B cell (primary cell): ENCODE data around the gene MGME1. TPM values are rescaled to one million over a fixed set of nuclear protein-coding genes. Genes with fewer than 3 reads are reported as not detected.

Source experiments
- ATAC-seq: fragments of 200-7000 bp; cut with Tn5 transposase; one replicate; pipeline ENCODE4 v1.10.0; 2021; ENCODE audit warnings: low read depth, mild to moderate bottlenecking, moderate number of reproducible peaks, moderate library complexity
- CTCF ChIA-PET: fragments of 350-600 bp; sonication (Branson Sonifier 250); formaldehyde crosslinking; loops from one replicate; lab custom pipeline; 2021; ENCODE audit warnings: antibody characterized with exemption, inconsistent platforms; lab: Charles Lee
- POLR2A ChIA-PET: fragments of 350-600 bp; sonication (Branson Sonifier 250); formaldehyde crosslinking; loops from one replicate; lab custom pipeline; 2021; ENCODE audit warnings: antibody characterized with exemption; lab: Charles Lee
- DNase-seq: peaks from one replicate; pipeline ENCODE4 v3.0.0; 2013
- H2AFZ ChIP-seq: 2 replicates; pipeline ENCODE4 v1.6.1; 2012; ENCODE audit warnings: mild to moderate bottlenecking, low read depth, low read length; ENCODE audit not compliant: insufficient read depth, poor library complexity, severe bottlenecking
- H3K27ac ChIP-seq, 2 donors: 1 replicate in 1 of 2; 2 replicates in 1 of 2; pipeline ENCODE4 v1.5.1; 2012 to 2013; ENCODE audit warnings: low read length in 2 of 2, mild to moderate bottlenecking in 2 of 2, moderate library complexity in 1 of 2
- H3K27me3 ChIP-seq, 4 experiments: fragments of 200-600 bp in 1 of 4; sonication (generic) in 1 of 4; replicated peaks in 1 of 4; 1 replicate in 2 of 4; 2 replicates in 2 of 4; pipeline versions ENCODE4 v1.6.1 to v1.7.0; 2013 to 2016; ENCODE audit warnings: low read length in 3 of 4, mild to moderate bottlenecking in 2 of 4, mixed read lengths in 1 of 4, moderate library complexity in 1 of 4; ENCODE audit not compliant: insufficient read depth in 4 of 4, control insufficient read depth in 3 of 4; ENCODE audit errors: control extremely low read depth in 1 of 4
- H3K36me3 ChIP-seq, 2 experiments: replicated peaks in 1 of 2; 1 replicate in 1 of 2; 2 replicates in 1 of 2; pipeline versions ENCODE4 v1.6.1 to v1.7.1; 2013; ENCODE audit warnings: low read length in 1 of 2; ENCODE audit not compliant: insufficient read depth in 2 of 2, control insufficient read depth in 1 of 2; ENCODE audit errors: control extremely low read depth in 1 of 2, extremely low read depth in 1 of 2
- H3K4me1 ChIP-seq, 2 donors: fragments of 200-600 bp in 1 of 2; sonication (generic) in 1 of 2; 1 replicate in 1 of 2; 2 replicates in 1 of 2; pipeline versions ENCODE4 v1.5.1 to v1.6.1; 2013 to 2017; ENCODE audit warnings: low read length in 2 of 2; ENCODE audit not compliant: control insufficient read depth in 2 of 2, insufficient read depth in 2 of 2
- H3K4me2 ChIP-seq: replicated peaks from 2 replicates; pipeline ENCODE3; 2012; ENCODE audit warnings: mild to moderate bottlenecking, low read depth, low read length; ENCODE audit not compliant: poor library complexity, severe bottlenecking
- H3K4me3 ChIP-seq, 5 experiments: fragments of 200-600 bp in 1 of 5; sonication (generic) in 1 of 5; 1 replicate in 3 of 5; 2 replicates in 2 of 5; pipeline versions ENCODE4 v1.5.1 to v1.7.0; 2011 to 2016; ENCODE audit warnings: low read length in 4 of 5, mild to moderate bottlenecking in 4 of 5, low read depth in 2 of 5, control low read depth in 1 of 5, moderate library complexity in 1 of 5; ENCODE audit not compliant: insufficient read depth in 1 of 5; ENCODE audit errors: control extremely low read depth in 1 of 5, extremely low read depth in 1 of 5
- H3K79me2 ChIP-seq: fragments of 200-600 bp; sonication (generic); one replicate; pipeline ENCODE4 v1.6.0; 2016; ENCODE audit warnings: low read length; ENCODE audit not compliant: control insufficient read depth, insufficient read depth
- H3K9ac ChIP-seq: fragments of 200-600 bp; sonication (generic); 2 replicates; pipeline ENCODE4 v1.6.1; 2017; ENCODE audit warnings: mild to moderate bottlenecking, low read length, moderate library complexity
- H3K9me3 ChIP-seq, 3 donors: one replicate each; pipeline versions ENCODE4 v1.6.1 to v1.7.1; 2013; ENCODE audit warnings: low read length in 2 of 3; ENCODE audit not compliant: control insufficient read depth in 2 of 3, insufficient read depth in 1 of 3; ENCODE audit errors: control extremely low read depth in 1 of 3
- H4K20me1 ChIP-seq: 2 replicates; pipeline ENCODE4 v1.6.0; 2012; ENCODE audit warnings: mild to moderate bottlenecking, low read length; ENCODE audit not compliant: insufficient read depth, control insufficient read depth, poor library complexity, severe bottlenecking
- H3K27ac Mint-ChIP-seq: one replicate; pipeline ENCODE4 v1.8.0; 2021; ENCODE audit warnings: mixed read lengths
- H3K27me3 Mint-ChIP-seq: one replicate; pipeline ENCODE4 v1.8.0; 2021; ENCODE audit warnings: mixed read lengths
- H3K4me1 Mint-ChIP-seq: one replicate; pipeline ENCODE4 v1.8.0; 2021; ENCODE audit warnings: mixed read lengths
- H3K4me3 Mint-ChIP-seq: one replicate; pipeline ENCODE4 v1.8.0; 2021; ENCODE audit warnings: mixed read lengths
- H3K9me3 Mint-ChIP-seq: one replicate; pipeline ENCODE4 v1.8.0; 2022; ENCODE audit warnings: mixed read lengths; ENCODE audit not compliant: insufficient read depth
- EZH2 ChIP-seq: IDR thresholded peaks from 2 replicates; pipeline ENCODE4 v1.6.1; 2012; ENCODE audit warnings: borderline replicate concordance, low read depth, mild to moderate bottlenecking, moderate library complexity, low read length; ENCODE audit not compliant: insufficient read depth, poor library complexity, severe bottlenecking
- WGBS: methylation state at CpG from one replicate; pipeline ENCODE4 v1.1.5; 2013; ENCODE audit warnings: missing lambda C conversion rate; ENCODE audit not compliant: insufficient coverage; 5-methylcytosine and 5-hydroxymethylcytosine counted together
- intact Hi-C: fragments of 100-400 bp; cut with micrococcal nuclease; formaldehyde crosslinking; loops from one replicate; pipeline ENCODE4 v1.10.0; 2022
- polyA plus RNA-seq: library from polyadenylated mRNA; depleted of rRNA; stranded (reverse); fragments of >200 nt; gene quantifications from 2 replicates; pipeline ENCODE4 v1.2.3, GENCODE V29; 2012
- total RNA-seq, 2 donors: library from RNA; stranded (reverse); fragments of 120-200 nt in 1 of 2; gene quantifications; 1 replicate in 1 of 2; 2 replicates in 1 of 2; pipeline versions ENCODE4 v1.2.3 to v1.2.4, GENCODE V29; 2013 to 2022
- TF ChIP-seq, protein P1 (sequence below): fragments of 200-600 bp; IDR thresholded peaks from one replicate; pipeline ENCODE4 v1.8.0; 2022; ENCODE audit warnings: antibody characterized with exemption, mild to moderate bottlenecking

The MGME1 gene
- total and polyA plus RNA-seq, 2 donors (not counting 1 experiment from before 2014, with no cell fraction given): 29.8 to 33.2 TPM

DNA sequence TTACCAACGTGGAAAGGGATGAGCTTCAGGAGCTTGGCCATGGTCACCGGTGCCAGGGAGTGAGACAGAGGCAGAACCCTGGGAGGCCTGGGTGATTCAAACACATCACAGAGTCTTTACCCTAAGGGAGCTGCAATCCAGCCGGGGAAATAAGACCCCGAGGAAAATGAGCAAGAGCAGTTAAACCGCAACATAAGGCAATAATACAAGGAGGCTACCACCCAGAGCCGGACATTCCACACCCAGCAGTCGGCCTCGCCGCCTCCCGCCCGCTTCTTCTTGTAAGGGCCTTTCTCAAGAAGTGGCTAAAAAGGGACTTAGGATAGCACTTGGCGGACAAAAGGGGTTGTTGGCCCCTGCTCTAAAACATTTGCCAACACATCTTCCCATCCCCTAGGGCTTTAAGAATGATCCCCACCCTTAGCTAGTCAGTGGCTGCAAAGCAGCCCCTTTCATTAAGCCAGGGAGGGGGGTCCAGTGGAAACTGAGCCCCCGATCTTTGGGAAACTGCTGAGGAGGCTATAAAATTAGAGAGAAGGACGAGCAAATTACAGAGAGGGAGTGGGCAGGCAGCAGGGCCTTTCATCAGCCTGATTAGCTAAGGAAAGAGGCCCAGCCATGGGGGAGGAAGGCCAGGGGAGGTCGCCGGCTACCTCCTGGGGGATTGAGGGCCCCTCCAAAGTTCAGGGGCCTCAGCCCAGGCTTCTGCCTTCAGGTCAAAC, 34.5 kb upstream of the MGME1 start:
- CTCF ChIA-PET: interaction anchor here (1.2 to 1.8 kb wide), 3 partner anchors 33 to 429 kb away, joined by 3 to 5 read pairs (median 4); no protein-coding TSS in a partner anchor
- H3K27me3 Mint-ChIP-seq: peaks cover under 1% of the 10 kb centered on the region
- Histone ChIP-seq H2AFZ (no peak overlapping the region), H3K9me3 (peaks cover 0 to 5% (median 0%) of the 10 kb centered on the region in 3 donors), H3K4me1 (peaks cover 8% of the 10 kb centered on the region in 2 donors), H3K9ac (no peak overlapping the region), H3K4me2 (no peak overlapping the region), H3K36me3 (no peaks in the 10 kb centered on the region), H3K4me3 (no peak overlapping the region), H4K20me1 (no peaks in the 10 kb centered on the region), H3K79me2 (no peaks in the 10 kb centered on the region), H3K27ac (no peak overlapping the region), H3K27me3 (peaks cover 0 to 1% (median 0%) of the 10 kb centered on the region in 4 experiments)
- no peak overlapping the region for H3K4me3 Mint-ChIP-seq
- intact Hi-C loops: no loop called here
- H3K27ac Mint-ChIP-seq: no peak overlapping the region
- H3K4me1 Mint-ChIP-seq: peaks cover 9% of the 10 kb centered on the region
- H3K9me3 Mint-ChIP-seq: no peaks in the 10 kb centered on the region
- POLR2A ChIA-PET: no interaction called here
- WGBS: 93% methylated on average over 14 of the region's 16 CpGs
- no peak for DNase-seq
- no peak for ATAC-seq
- no peak for TF ChIP-seq EZH2
- TF ChIP-seq, protein P1, sequence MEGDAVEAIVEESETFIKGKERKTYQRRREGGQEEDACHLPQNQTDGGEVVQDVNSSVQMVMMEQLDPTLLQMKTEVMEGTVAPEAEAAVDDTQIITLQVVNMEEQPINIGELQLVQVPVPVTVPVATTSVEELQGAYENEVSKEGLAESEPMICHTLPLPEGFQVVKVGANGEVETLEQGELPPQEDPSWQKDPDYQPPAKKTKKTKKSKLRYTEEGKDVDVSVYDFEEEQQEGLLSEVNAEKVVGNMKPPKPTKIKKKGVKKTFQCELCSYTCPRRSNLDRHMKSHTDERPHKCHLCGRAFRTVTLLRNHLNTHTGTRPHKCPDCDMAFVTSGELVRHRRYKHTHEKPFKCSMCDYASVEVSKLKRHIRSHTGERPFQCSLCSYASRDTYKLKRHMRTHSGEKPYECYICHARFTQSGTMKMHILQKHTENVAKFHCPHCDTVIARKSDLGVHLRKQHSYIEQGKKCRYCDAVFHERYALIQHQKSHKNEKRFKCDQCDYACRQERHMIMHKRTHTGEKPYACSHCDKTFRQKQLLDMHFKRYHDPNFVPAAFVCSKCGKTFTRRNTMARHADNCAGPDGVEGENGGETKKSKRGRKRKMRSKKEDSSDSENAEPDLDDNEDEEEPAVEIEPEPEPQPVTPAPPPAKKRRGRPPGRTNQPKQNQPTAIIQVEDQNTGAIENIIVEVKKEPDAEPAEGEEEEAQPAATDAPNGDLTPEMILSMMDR: no peak

DNA sequence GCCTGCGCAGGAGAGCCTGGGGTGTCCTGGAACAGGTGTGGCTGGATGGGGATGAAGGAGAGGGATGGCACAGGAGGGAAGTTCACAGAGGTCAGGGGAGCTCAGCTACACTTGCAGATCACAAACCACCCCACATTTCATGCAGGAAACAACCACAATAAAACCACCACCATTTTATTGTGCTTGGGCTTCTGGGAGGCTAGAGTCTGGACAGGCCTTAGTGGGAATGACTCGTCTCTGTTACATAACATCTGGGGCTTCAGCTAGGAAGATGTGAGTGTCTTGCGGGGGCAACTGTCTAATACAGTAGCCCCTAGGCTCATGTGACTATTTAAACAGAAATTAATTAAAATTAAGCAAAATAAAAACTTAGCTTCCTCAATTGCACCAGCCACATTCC, 33.6 kb upstream of the MGME1 start:
- Histone ChIP-seq H3K4me2 (no peak overlapping the region), H3K27ac (no peak overlapping the region), H3K27me3 (no peaks in the 10 kb centered on the region), H3K9me3 (peaks cover 0 to 5% (median 0%) of the 10 kb centered on the region in 3 donors), H3K36me3 (no peaks in the 10 kb centered on the region), H3K9ac (no peak overlapping the region), H3K79me2 (no peaks in the 10 kb centered on the region), H3K4me3 (no peak overlapping the region), H4K20me1 (no peaks in the 10 kb centered on the region), H3K4me1 (peaks cover 11 to 12% of the 10 kb centered on the region in 2 donors), H2AFZ (no peak overlapping the region)
- 100% methylated on average over 1 of the region's 3 CpGs for WGBS
- no peak overlapping the region for H3K27ac Mint-ChIP-seq
- ChIA-PET CTCF (interaction anchor here (1.2 to 1.8 kb wide), 3 partner anchors 32 to 430 kb away, joined by 3 to 5 read pairs (median 4); no protein-coding TSS in a partner anchor), POLR2A (no interaction called here)
- H3K9me3 Mint-ChIP-seq: no peaks in the 10 kb centered on the region
- intact Hi-C loops: no loop called here
- DNase-seq (no peak), ATAC-seq (no peak)
- peaks cover 16% of the 10 kb centered on the region for H3K4me1 Mint-ChIP-seq
- TF ChIP-seq, protein P1: no peak
- TF ChIP-seq EZH2: no peak
- H3K27me3 Mint-ChIP-seq: no peaks in the 10 kb centered on the region
- H3K4me3 Mint-ChIP-seq: no peak overlapping the region
